Osteocyte (in vitro differentiated cells): Measurements from ENCODE around the gene PLEKHG3. TPM values are rescaled to one million over a fixed set of nuclear protein-coding genes. Genes with fewer than 3 reads are reported as not detected.

Experiments
- DNase-seq: peaks from one replicate; pipeline ENCODE4 v3.0.0; 2021; ENCODE audit warnings: mixed read lengths; ENCODE audit not compliant: unreplicated experiment; ENCODE audit errors: extremely low spot score
- H3K27ac Mint-ChIP-seq: one replicate; pipeline ENCODE4 v1.8.0; 2021; ENCODE audit warnings: mild to moderate bottlenecking, mixed read lengths; ENCODE audit not compliant: unreplicated experiment
- H3K27me3 Mint-ChIP-seq: one replicate; pipeline ENCODE4 v1.8.0; 2021; ENCODE audit warnings: mixed read lengths; ENCODE audit not compliant: unreplicated experiment
- H3K36me3 Mint-ChIP-seq: one replicate; pipeline ENCODE4 v1.8.0; 2021; ENCODE audit warnings: mixed read lengths; ENCODE audit not compliant: unreplicated experiment
- H3K4me1 Mint-ChIP-seq: one replicate; pipeline ENCODE4 v1.8.0; 2021; ENCODE audit warnings: mixed read lengths; ENCODE audit not compliant: unreplicated experiment
- H3K4me3 Mint-ChIP-seq: one replicate; pipeline ENCODE4 v1.8.0; 2021; ENCODE audit warnings: mild to moderate bottlenecking, moderate library complexity, mixed read lengths; ENCODE audit not compliant: unreplicated experiment
- H3K9me3 Mint-ChIP-seq: one replicate; pipeline ENCODE4 v1.8.0; 2021; ENCODE audit warnings: mixed read lengths; ENCODE audit not compliant: unreplicated experiment
- total RNA-seq: library from RNA; stranded (reverse); gene quantifications from 2 replicates; pipeline ENCODE4 v1.2.1, GENCODE V29; 2021
- TF ChIP-seq, protein P1 (sequence below): fragments of 200-600 bp; sonication (generic); IDR thresholded peaks from 2 replicates; pipeline ENCODE4 v1.5.0; 2021; ENCODE audit warnings: antibody characterized with exemption, mild to moderate bottlenecking, moderate library complexity

Gene PLEKHG3
- total RNA-seq, 1 donor from 2014 or later = 96.3 TPM

- H3K4me3 Mint-ChIP-seq = no peak overlapping the region
- H3K36me3 Mint-ChIP-seq = no peaks in the 10 kb centered on the region
- no peak overlapping the region for H3K27ac Mint-ChIP-seq
- no peak for DNase-seq
- peaks cover 36% of the 10 kb centered on the region for H3K4me1 Mint-ChIP-seq
- no peaks in the 10 kb centered on the region for H3K9me3 Mint-ChIP-seq
- TF ChIP-seq, protein P1, sequence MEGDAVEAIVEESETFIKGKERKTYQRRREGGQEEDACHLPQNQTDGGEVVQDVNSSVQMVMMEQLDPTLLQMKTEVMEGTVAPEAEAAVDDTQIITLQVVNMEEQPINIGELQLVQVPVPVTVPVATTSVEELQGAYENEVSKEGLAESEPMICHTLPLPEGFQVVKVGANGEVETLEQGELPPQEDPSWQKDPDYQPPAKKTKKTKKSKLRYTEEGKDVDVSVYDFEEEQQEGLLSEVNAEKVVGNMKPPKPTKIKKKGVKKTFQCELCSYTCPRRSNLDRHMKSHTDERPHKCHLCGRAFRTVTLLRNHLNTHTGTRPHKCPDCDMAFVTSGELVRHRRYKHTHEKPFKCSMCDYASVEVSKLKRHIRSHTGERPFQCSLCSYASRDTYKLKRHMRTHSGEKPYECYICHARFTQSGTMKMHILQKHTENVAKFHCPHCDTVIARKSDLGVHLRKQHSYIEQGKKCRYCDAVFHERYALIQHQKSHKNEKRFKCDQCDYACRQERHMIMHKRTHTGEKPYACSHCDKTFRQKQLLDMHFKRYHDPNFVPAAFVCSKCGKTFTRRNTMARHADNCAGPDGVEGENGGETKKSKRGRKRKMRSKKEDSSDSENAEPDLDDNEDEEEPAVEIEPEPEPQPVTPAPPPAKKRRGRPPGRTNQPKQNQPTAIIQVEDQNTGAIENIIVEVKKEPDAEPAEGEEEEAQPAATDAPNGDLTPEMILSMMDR = no peak
- H3K27me3 Mint-ChIP-seq = no peaks in the 10 kb centered on the region
Observed at GRCh38 chr14:64674829-64675228, 29.4 kb upstream of the PLEKHG3 start.

DNA sequence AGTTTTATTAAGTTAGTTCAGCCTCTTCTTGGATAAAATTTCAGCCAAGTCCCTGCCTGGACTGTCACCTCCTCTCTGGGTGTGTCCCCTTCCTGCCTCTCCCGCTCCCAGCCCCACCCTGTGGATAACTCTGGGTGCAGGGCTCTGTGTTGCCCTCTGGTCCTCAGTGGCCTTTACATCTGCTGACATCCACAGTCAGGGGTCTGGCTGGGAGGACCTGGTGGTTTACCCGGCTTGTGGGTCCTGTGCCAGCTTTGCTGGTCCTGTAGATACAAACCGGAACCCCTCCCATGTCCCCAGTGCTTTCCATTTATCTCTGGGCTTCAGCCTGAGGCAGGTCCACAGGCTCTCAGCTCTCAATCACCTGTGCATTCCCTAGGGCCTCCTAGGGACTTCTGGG, 28.9 kb upstream of the PLEKHG3 start:
- Mint-ChIP-seq H3K36me3 (no peaks in the 10 kb centered on the region), H3K27ac (no peak overlapping the region), H3K27me3 (no peaks in the 10 kb centered on the region), H3K9me3 (no peaks in the 10 kb centered on the region), H3K4me1 (peaks cover 41% of the 10 kb centered on the region), H3K4me3 (no peak overlapping the region)
- DNase-seq = no peak
- TF ChIP-seq, protein P1 = no peak

DNA sequence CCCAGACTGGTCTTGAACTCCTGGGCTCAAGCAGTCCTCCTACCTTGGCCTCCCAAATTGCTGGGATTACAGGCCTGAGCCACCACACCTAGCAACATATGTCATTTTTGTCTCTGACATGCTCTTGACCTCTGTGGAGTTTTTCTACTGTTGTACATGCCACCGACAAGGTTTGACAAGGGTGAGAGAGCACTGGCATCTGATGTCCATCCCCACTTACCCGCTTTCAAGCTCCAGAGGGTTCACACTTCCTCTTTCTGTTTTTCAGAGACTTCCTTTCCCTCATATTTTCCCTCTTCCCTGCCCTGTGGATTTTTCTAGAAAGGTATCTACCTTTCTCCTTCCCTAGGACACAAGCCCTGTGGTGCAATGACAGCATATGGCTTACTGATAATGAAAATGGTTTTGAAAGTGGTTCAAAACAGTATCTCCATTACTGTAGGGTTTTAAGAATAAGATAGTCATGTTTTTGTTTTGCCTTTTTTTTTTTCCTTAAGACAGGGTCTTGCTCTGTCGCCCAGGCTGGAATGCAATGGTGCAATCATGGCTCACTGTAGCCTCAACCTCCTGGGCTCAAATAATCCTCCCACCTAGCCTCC, 27.7 kb upstream of the PLEKHG3 start:
- no peak for DNase-seq
- Mint-ChIP-seq H3K9me3 (no peaks in the 10 kb centered on the region), H3K27ac (no peak overlapping the region), H3K27me3 (no peaks in the 10 kb centered on the region), H3K4me3 (no peak overlapping the region), H3K36me3 (no peaks in the 10 kb centered on the region), H3K4me1 (peaks cover 51% of the 10 kb centered on the region)
- TF ChIP-seq, protein P1 = no peak

GRCh38 chr14:64680013-64680713, 24.1 kb upstream of the PLEKHG3 start:
- no peak overlapping the region for H3K4me3 Mint-ChIP-seq
- H3K4me1 Mint-ChIP-seq = peaks cover 59% of the 10 kb centered on the region
- H3K27me3 Mint-ChIP-seq = no peaks in the 10 kb centered on the region
- no peaks in the 10 kb centered on the region for H3K36me3 Mint-ChIP-seq
- H3K9me3 Mint-ChIP-seq = no peaks in the 10 kb centered on the region
- no peak for DNase-seq
- peak overlapping the region; percentile 98 for H3K27ac Mint-ChIP-seq
- TF ChIP-seq, protein P1 = no peak

DNA sequence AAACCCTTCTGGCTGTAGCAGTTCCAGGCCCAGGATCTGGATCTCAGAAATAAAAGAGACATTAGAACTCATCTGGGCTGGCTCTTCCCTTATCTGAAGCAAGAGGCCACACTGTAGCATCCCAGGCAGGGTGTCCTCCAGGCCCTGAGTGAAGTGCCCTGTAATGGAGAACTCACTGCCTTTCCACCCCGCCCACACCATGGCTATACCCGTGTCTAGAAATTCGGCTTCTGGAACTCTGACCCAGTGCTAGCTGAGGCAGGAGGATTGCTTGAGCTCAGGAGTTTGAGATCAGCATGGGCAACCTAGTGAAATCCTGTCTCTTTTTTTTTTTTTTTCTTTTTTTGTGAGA, 23.5 kb upstream of the PLEKHG3 start:
- peak overlapping the region; percentile 98 for H3K27ac Mint-ChIP-seq
- no peaks in the 10 kb centered on the region for H3K36me3 Mint-ChIP-seq
- H3K27me3 Mint-ChIP-seq = no peaks in the 10 kb centered on the region
- TF ChIP-seq, protein P1 = no peak
- no peaks in the 10 kb centered on the region for H3K9me3 Mint-ChIP-seq
- peaks cover 61% of the 10 kb centered on the region for H3K4me1 Mint-ChIP-seq
- no peak overlapping the region for H3K4me3 Mint-ChIP-seq
- DNase-seq = no peak
